ENCODE measurements around the gene AHNAK2. TPM values are rescaled to one million over a fixed set of nuclear protein-coding genes. Genes with fewer than 3 reads are reported as not detected.

AHNAK2 gene
- total RNA-seq, 1 donor from 2014 or later = 47.2 TPM

- no peak for DNase-seq (ENCODE audit: extremely low read depth, low read depth, low spot score)
These were observed 37.5 kb downstream of the AHNAK2 start for GRCh38 chr14:104940526-104941150.

- DNase-seq (ENCODE audit: extremely low read depth, low read depth, low spot score) = no peak
These were observed 38.3 kb downstream of the AHNAK2 start for GRCh38 chr14:104939666-104940410.

DNA sequence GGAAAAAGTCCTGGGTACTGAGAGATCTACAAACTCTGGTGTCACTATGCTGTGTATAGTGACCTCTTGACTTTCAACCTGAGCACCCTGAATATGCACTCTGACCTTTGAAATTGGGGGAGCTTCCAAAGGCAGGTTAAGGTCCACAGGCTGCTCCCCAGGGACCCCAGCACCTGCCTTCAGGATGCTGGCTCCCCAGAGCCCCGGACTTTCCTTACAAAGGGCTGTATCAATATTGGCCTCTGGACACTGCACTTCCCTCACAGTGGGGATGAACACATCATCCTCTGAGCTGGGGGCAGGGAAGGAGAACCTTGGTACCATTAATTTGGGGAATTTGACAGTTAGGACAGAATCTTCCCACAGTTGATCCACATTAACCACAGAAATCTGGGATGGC, 39.2 kb downstream of the AHNAK2 start:
- DNase-seq (ENCODE audit: extremely low read depth, low read depth, low spot score) = no peak

GRCh38 chr14:104938436-104938835, 39.7 kb downstream of the AHNAK2 start:
- DNase-seq (ENCODE audit: extremely low read depth, low read depth, low spot score) = no peak

DNA sequence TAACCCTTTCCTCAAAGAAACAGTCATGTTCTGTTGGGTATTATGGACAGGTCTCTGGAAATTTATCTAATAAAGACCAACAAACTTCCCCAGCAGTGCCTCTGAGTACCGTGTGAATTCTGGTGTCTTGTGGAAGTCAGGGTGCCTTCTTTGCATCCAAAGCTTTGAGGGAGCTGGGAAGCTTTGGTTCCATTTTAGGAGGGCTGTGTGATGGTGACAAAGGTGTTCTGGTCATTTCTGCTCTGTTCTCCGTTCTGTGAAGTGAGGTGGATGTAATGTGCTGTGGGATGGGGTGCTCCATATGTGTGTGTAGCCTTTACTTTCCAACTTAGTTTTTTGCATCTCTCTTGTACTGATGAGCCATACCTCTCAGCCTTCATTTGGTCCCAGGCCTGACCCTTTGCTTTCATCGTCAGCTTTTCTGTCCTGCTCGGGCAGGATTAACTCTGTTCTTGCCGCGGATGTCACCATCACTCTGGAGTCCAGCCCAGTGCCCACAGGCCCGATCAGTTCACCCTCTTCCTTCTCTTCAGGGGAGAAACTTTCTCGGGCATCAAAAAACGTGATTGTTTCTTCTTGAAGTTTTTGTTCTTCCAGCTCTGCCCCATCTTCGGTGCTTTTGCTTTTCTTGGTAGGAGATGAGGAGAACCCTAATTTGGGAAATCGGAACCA, 40.3 kb downstream of the AHNAK2 start:
- no peak for DNase-seq (ENCODE audit: extremely low read depth, low read depth, low spot score)

DNA sequence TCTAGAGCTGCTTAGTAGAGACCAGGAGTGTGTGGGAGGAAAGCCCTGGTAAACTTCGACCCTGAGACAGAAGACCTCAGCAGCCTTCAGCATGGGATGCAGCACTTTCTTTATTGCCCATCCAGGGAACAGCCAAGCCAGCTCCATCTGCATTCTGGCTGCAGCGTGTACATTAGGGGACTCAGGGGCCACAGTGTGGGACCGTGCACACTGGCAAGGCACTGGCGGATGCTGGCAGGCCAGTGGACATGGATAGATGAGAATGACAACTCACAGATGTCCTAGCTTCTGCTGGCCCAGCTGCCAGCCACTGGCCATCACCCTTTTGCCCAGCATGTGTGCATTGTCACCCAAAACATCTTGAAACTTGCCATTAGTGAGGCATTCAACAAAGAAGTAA, 41.0 kb downstream of the AHNAK2 start:
- DNase-seq (ENCODE audit: extremely low read depth, low read depth, low spot score) = no peak

DNA sequence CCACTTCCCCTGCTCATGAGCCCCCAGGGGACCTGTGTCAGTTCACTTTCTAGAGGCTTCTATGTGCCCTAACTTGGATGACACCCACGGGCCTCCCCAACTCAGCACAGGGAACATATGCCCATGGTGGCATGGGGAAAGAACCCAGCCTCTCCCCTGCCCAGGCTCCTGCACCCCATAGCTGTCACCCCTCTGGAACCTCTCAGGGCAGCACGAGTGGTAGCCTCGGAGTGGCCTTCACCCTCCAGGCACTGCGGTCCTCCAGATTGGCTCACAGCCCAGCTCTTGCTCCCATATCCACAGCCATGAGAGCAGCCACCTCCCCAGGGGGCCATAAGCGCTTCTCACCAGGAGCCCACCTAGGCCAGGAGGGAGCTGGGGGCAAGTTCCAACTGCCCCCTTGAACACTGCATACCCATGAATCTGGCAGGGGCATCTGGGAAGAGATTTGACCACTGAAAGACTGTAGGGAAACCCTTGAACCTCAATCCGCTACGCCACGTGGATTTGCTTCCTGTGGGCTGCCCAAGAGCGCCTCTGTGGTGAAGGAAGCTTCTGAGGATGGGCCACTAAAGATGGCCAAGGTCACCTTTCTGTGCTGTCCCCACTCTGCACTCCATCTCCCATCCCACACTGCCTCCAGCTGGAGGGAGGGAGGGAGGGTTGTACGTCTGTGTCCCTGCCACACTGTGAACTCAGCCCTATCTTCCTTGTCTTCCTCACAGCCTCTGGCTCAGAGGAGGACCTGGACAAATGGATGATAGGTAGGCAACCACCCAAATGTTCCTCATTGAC, 41.6 kb downstream of the AHNAK2 start:
- DNase-seq (ENCODE audit: extremely low read depth, low read depth, low spot score) = no peak

- DNase-seq (ENCODE audit: extremely low read depth, low read depth, low spot score) = no peak
These were observed 42.2 kb downstream of the AHNAK2 start for GRCh38 chr14:104935955-104936354.

DNA sequence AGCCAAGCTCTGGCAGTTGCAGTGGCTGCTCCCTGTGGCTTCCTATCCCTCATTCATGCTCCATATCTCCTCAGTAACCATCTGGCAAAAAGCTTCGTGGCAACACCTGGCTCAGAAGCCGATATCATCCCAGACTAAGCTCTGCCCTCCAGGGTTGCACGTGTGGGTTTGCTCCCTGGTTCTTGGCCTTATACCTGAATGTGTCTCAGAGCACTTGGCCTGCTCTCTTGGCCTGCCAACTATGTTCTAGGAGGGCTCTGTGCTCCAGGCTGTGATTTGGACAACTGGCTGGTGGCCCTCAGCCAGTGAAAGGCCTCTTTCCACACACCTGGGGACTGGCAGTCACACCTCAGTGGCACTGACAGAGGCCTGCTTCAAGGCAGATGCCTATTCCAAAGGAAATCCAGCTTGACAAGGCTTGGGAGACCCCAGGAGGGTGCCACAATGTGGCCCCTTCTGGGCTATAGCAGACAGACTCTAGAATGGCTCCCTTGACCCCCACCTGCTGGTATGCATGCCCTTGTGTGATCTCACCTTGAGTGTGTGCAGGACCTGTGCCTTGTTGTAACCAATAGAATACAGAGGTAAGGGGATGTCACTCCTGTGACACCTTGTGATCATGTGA, 43.0 kb downstream of the AHNAK2 start:
- DNase-seq (ENCODE audit: extremely low read depth, low read depth, low spot score) = no peak

DNA sequence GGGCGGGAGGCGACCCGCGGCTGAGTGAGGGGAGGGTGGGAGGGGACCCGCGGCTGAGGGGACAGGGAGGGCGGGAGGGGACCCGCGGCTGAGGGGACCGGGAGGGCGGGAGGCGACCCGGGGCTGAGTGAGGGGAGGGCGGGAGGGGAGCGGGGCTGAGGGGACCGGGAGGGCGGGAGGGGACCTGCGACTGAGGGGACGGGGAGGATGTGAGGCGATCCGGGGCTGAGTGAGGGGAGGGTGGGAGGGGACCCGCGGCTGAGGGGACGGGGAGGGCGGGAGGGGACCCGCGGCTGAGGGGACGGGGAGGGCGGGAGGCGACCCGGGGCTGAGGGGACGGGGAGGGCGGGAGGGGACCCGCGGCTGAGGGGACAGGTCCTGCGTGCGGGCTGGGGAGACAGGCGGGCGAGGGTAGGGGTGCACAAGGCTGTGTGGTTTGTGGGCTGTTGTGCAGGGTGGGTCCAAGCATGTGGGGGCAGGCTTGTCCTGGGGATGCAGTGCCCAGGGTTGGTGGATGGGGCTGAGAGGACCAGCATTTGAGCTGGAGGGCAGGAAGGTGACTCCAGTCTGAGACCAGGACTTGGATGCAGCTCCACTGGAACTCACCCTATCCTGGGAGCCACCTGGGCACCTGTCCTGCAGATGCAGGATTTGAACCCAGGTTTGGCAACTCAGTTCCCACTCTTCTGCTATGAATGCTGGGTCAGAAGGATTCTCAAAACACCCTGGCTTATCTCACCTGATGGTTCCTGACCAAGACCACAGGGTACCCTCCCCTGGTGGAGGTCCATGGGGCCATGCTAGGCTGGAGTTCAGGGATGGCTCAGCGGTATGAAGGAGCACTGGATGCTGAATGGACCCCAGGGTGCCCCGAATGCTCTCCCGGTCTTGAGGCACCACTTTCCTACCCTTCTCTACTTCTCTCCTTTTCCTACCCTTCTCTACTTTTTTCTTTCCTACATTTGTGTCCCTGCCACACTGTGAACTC, 44.1 kb downstream of the AHNAK2 start:
- no peak for DNase-seq (ENCODE audit: extremely low read depth, low read depth, low spot score)

GRCh38 chr14:104932676-104933631, 45.2 kb downstream of the AHNAK2 start:
- DNase-seq (ENCODE audit: extremely low read depth, low read depth, low spot score) = no peak

DNA sequence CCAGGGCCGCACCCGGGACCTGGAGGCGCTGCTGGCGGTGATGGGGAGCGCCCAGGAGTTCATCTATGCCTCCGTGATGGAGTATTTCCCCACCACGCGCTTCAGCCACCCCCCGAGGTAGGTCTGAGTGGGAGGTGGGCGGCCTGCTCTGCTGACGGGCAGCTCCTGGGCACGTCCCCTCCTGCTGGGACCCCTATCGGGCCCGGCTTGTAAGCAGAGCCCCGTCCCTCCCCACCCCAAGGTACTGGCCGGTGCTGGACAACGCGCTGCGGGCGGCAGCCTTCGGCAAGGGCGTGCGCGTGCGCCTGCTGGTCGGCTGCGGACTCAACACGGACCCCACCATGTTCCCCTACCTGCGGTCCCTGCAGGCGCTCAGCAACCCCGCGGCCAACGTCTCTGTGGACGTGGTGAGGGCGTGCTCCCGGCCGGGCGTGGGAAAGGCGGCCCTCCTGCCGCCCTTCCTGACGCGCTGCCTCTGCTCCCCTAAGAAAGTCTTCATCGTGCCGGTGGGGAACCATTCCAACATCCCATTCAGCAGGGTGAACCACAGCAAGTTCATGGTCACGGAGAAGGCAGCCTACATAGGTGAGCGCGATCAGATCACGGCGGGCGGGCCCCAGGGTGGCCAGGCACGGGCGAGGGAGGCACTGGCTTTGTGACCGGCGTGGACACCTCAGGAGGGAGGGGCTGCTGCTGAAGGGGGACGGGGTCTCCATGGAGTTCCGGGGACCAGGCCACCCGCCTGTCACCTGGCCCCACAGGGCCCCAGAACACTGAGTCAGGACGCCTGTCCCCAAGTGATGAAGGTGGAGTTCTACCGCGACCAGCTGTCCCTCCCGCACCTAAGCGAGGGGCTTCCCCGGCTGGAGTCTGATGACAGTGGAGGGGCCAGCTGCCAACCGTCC, 46.2 kb downstream of the AHNAK2 start:
- no peak for DNase-seq (ENCODE audit: extremely low read depth, low read depth, low spot score)

- no peak for DNase-seq (ENCODE audit: extremely low read depth, low read depth, low spot score)
These were observed 46.8 kb downstream of the AHNAK2 start for GRCh38 chr14:104931304-104931770.

DNA sequence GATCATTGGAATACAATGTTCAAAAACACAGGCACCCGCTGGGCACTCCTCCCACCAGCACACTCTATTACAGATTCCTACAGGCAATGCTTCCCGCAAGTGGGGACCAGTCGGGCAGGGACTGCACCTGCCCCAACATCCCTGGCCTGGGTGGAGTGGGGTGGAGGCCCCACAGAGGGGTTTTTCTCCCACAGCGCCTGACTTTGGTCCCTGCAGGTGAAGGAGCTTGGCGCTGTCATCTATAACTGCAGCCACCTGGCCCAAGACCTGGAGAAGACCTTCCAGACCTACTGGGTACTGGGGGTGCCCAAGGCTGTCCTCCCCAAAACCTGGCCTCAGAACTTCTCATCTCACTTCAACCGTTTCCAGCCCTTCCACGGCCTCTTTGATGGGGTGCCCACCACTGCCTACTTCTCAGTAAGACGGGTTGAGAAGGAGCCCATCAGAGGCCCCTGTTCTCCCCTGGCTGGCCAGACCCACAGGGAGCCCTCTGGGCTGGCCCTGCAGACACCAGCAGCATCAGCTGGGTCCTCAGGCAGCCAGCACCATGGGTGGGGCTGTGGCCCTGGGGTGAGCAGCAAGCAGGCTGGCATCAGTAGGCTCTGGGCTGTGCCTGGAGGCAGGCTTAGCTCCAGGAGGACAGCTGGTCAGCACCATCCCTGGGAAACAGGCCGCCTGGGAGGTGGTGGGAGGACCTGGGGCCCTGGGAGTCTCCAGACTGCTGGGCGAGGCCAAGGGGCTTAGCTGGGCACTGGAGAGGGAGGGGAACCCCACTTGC, 47.5 kb downstream of the AHNAK2 start:
- DNase-seq (ENCODE audit: extremely low read depth, low read depth, low spot score) = no peak

- DNase-seq (ENCODE audit: extremely low read depth, low read depth, low spot score) = no peak
These were observed 48.6 kb downstream of the AHNAK2 start for GRCh38 chr14:104929268-104930230.

Measured in glomerular endothelial cell (primary cell).